DND-41 (cell line): ENCODE data around the gene SLC52A1.
A peak's percentile ranks its signal among the peaks of the same experiment; 100 is the strongest.

ENCODE experiments used
- EZH2 ChIP-seq: IDR thresholded peaks from 3 replicates; pipeline ENCODE4 v1.6.1; 2012; ENCODE audit warnings: borderline replicate concordance, low read depth, mild to moderate bottlenecking, moderate library complexity, low read length, inconsistent platforms; ENCODE audit not compliant: severe bottlenecking
- TF ChIP-seq, protein P1 (sequence below): IDR thresholded peaks from 2 replicates; pipeline ENCODE4 v1.5.1; 2012; ENCODE audit warnings: borderline replicate concordance, low read length, moderate library complexity, mild to moderate bottlenecking; ENCODE audit not compliant: poor library complexity, severe bottlenecking; ENCODE audit errors: extremely low read depth

DNA sequence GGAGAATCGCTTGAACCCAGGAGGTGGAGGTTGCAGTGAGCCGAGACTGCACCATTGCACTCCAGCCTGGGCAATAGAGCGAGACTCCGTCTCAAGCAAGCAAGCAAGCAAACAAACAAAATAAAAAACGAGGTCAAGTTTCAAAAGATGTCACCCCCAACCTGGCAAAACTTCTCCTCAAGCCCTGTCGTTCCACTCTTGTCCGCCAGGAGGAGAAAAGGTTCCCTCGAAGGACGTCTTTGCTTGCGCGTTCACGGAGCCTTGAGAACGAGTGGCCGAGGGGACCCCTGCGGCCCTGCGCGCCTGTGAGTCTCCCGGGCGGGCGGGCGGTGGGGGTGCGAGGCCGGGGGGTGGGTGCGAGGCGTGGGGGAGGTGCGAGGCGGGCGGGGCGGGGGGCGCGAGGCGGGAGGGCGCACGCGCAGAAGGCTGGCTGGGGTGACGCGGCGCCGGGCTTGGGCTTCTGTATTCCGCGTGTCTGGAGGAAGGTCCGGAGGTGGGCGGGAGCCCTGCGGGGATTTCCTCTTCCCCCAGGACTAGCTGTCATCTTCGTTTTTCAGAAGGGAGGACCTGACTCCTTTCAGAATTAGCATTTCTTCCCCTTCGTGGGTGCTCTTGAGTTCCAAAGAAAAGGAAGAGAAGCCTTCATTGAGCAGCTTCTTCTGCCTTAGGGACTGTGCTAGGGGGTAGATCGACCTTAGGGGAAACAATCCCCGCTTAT is 3.7 kb downstream of the SLC52A1 start:
- TF ChIP-seq, protein P1, sequence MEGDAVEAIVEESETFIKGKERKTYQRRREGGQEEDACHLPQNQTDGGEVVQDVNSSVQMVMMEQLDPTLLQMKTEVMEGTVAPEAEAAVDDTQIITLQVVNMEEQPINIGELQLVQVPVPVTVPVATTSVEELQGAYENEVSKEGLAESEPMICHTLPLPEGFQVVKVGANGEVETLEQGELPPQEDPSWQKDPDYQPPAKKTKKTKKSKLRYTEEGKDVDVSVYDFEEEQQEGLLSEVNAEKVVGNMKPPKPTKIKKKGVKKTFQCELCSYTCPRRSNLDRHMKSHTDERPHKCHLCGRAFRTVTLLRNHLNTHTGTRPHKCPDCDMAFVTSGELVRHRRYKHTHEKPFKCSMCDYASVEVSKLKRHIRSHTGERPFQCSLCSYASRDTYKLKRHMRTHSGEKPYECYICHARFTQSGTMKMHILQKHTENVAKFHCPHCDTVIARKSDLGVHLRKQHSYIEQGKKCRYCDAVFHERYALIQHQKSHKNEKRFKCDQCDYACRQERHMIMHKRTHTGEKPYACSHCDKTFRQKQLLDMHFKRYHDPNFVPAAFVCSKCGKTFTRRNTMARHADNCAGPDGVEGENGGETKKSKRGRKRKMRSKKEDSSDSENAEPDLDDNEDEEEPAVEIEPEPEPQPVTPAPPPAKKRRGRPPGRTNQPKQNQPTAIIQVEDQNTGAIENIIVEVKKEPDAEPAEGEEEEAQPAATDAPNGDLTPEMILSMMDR, result peak; percentile 83
- no peak for TF ChIP-seq EZH2
